ENCODE results near the gene PODXL. TPM values are rescaled to one million over a fixed set of nuclear protein-coding genes. Genes with fewer than 3 reads are reported as not detected.
"Not testable (repeated sequence)": the region's sequence is repeated elsewhere in the genome, so short reads cannot be mapped to it uniquely, and the experiment has no call there.

PODXL gene
- total RNA-seq, 2 donors from 2014 or later, result 0.18 to 1.3 TPM

GRCh38 chr7:131507592-131508331, 48.7 kb downstream of the PODXL start:
- peak in 1 of 2 donors; percentile 85 for DNase-seq (ENCODE audit: low spot score in 2 of 2)
- Mint-ChIP-seq H3K36me3 (no peaks in the 10 kb centered on the region), H3K27ac (peak overlapping the region in 1 of 2 donors; percentile 79), H3K9me3 (no peaks in the 10 kb centered on the region)
- ATAC-seq, result peak; percentile 80 to 90

GRCh38 chr7:131506597-131506996, 49.8 kb downstream of the PODXL start:
- ATAC-seq (no peak), DNase-seq (ENCODE audit: low spot score in 2 of 2) (no peak)
- H3K9me3 Mint-ChIP-seq, result no peaks in the 10 kb centered on the region
- H3K27ac Mint-ChIP-seq, result peak overlapping the region in 1 of 2 donors; percentile 23
- H3K36me3 Mint-ChIP-seq, result no peaks in the 10 kb centered on the region

- no peaks in the 10 kb centered on the region for H3K9me3 Mint-ChIP-seq
- no peak overlapping the region for H3K27ac Mint-ChIP-seq
- H3K36me3 Mint-ChIP-seq, result no peaks in the 10 kb centered on the region
- DNase-seq (ENCODE audit: low spot score in 2 of 2), result no peak
- ATAC-seq, result no peak
These were observed 50.5 kb downstream of the PODXL start for GRCh38 chr7:131505636-131506557.

- not testable (repeated sequence) for ATAC-seq; H3K36me3 Mint-ChIP-seq; H3K9me3 Mint-ChIP-seq; DNase-seq (ENCODE audit: low spot score in 2 of 2)
- H3K27ac Mint-ChIP-seq, result peak overlapping the region in 1 of 2 donors; percentile 22
These were observed 51.3 kb downstream of the PODXL start for GRCh38 chr7:131505037-131505620.

GRCh38 chr7:131504157-131504899, 52.1 kb downstream of the PODXL start:
- no peak for ATAC-seq
- H3K9me3 Mint-ChIP-seq, result no peaks in the 10 kb centered on the region
- no peaks in the 10 kb centered on the region for H3K36me3 Mint-ChIP-seq
- DNase-seq (ENCODE audit: low spot score in 2 of 2), result no peak
- H3K27ac Mint-ChIP-seq, result peak overlapping the region in 1 of 2 donors; percentile 22

GRCh38 chr7:131503639-131504038, 52.8 kb downstream of the PODXL start:
- H3K9me3 Mint-ChIP-seq, result no peaks in the 10 kb centered on the region
- ATAC-seq (no peak), DNase-seq (ENCODE audit: low spot score in 2 of 2) (no peak)
- peak overlapping the region in 1 of 2 donors; percentile 28 for H3K27ac Mint-ChIP-seq
- H3K36me3 Mint-ChIP-seq, result no peaks in the 10 kb centered on the region

GRCh38 chr7:131502810-131503508, 53.5 kb downstream of the PODXL start:
- DNase-seq (ENCODE audit: low spot score in 2 of 2) (no peak), ATAC-seq (no peak)
- H3K27ac Mint-ChIP-seq, result peak overlapping the region in 1 of 2 donors; percentile 28
- H3K9me3 Mint-ChIP-seq, result no peaks in the 10 kb centered on the region
- no peaks in the 10 kb centered on the region for H3K36me3 Mint-ChIP-seq

- Mint-ChIP-seq H3K9me3 (no peaks in the 10 kb centered on the region), H3K27ac (peak overlapping the region in 1 of 2 donors; percentile 16), H3K36me3 (no peaks in the 10 kb centered on the region)
- ATAC-seq (no peak), DNase-seq (ENCODE audit: low spot score in 2 of 2) (no peak)
These were observed 54.3 kb downstream of the PODXL start for GRCh38 chr7:131501930-131502685.

- DNase-seq (ENCODE audit: low spot score in 2 of 2), result peak in 1 of 2 donors; percentile 38
- no peaks in the 10 kb centered on the region for H3K9me3 Mint-ChIP-seq
- peak; percentile 93 to 94 for ATAC-seq
- peak overlapping the region in 1 of 2 donors; percentile 16 for H3K27ac Mint-ChIP-seq
- no peaks in the 10 kb centered on the region for H3K36me3 Mint-ChIP-seq
These were observed 55.0 kb downstream of the PODXL start for GRCh38 chr7:131501422-131501821.

GRCh38 chr7:131500357-131500756, 56.1 kb downstream of the PODXL start:
- no peaks in the 10 kb centered on the region for H3K36me3 Mint-ChIP-seq
- no peaks in the 10 kb centered on the region for H3K9me3 Mint-ChIP-seq

GRCh38 chr7:131499801-131500200, 56.6 kb downstream of the PODXL start:
- DNase-seq (ENCODE audit: low spot score in 2 of 2), result no peak
- peak in 1 of 2 donors; percentile 60 for ATAC-seq
- Mint-ChIP-seq H3K36me3 (no peaks in the 10 kb centered on the region), H3K9me3 (no peaks in the 10 kb centered on the region), H3K27ac (no peak overlapping the region)

More at GRCh38 chr7:131500357-131500756, 56.1 kb downstream of the PODXL start:
- no peak for ATAC-seq
- H3K27ac Mint-ChIP-seq, result no peak overlapping the region
- DNase-seq (ENCODE audit: low spot score in 2 of 2), result no peak

- DNase-seq (ENCODE audit: low spot score in 2 of 2) (no peak), ATAC-seq (no peak)
- Mint-ChIP-seq H3K36me3 (no peaks in the 10 kb centered on the region), H3K9me3 (no peaks in the 10 kb centered on the region), H3K27ac (no peak overlapping the region)
These were observed 58.1 kb downstream of the PODXL start for GRCh38 chr7:131498237-131498885.

GRCh38 chr7:131497454-131497853, 59.0 kb downstream of the PODXL start:
- Mint-ChIP-seq H3K27ac (no peak overlapping the region), H3K36me3 (no peaks in the 10 kb centered on the region), H3K9me3 (no peaks in the 10 kb centered on the region)
- DNase-seq (ENCODE audit: low spot score in 2 of 2) (no peak), ATAC-seq (no peak)

- H3K27ac Mint-ChIP-seq, result no peak overlapping the region
- H3K36me3 Mint-ChIP-seq, result no peaks in the 10 kb centered on the region
- DNase-seq (ENCODE audit: low spot score in 2 of 2) (no peak), ATAC-seq (no peak)
- H3K9me3 Mint-ChIP-seq, result no peaks in the 10 kb centered on the region
These were observed 60.5 kb downstream of the PODXL start for GRCh38 chr7:131495669-131496498.

Data from activated naive CD4-positive, alpha-beta T cell treated with anti-CD3 and anti-CD28 coated beads, Interleukin-2, amount 50 U/mL, for 72 hours (primary cell).